ENCODE results near the gene HPGD.

- no peak for TF ChIP-seq CTCF (IDR thresholded peaks at IDR 0.05)
- TF ChIP-seq POLR2A (IDR thresholded peaks at IDR 0.05): no peak
Measured at GRCh38 chr4:174545268-174545667, 23.0 kb upstream of the HPGD start.
